ENCODE measurements around the gene PLCG2. TPM values are rescaled to one million over a fixed set of nuclear protein-coding genes. Genes with fewer than 3 reads are reported as not detected.

The PLCG2 gene
- total and polyA plus RNA-seq, 2 donors from 2014 or later: 50.7 to 55.6 TPM

DNA sequence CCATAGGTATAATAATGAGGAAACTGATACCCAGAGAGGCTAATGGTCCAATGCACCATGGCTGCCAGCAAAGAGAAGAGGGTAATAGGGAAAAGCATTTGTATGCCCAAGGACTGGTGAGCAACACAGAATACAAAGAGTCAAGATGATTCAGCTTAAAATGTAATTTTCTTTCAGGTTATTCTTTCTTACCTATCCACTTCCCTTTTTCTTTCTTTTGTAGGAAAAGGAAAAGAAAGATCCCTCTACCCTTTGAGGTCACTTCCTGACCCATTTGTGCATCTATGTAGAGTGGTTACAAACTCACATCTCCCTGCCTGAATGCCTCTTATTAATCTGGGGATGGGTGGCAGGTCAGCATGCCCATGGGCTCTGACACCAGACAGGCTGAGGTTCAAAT is 3.5 kb upstream of the PLCG2 start:
- peaks cover 0 to 4% (median 0%) of the 10 kb centered on the region in 3 donors for H3K4me1 ChIP-seq (ENCODE audit: control insufficient read depth in 2 of 3, insufficient read depth in 2 of 3, low read depth in 1 of 3, low read length in 3 of 3)
- H3K9ac ChIP-seq (ENCODE audit: low read length in 3 of 3): no peak overlapping the region
- TF ChIP-seq CTCF (IDR thresholded peaks at IDR 0.05; ENCODE audit: borderline replicate concordance, extremely low read depth, insufficient read depth): no peak
- H3K9me3 ChIP-seq (ENCODE audit: control insufficient read depth in 2 of 3, insufficient read depth in 1 of 3, low read length in 3 of 3): no peaks in the 10 kb centered on the region
- DNase-seq (no peak), FAIRE-seq (no peak)
- intact Hi-C loops (cut with DNase I): no loop called here
- no peak overlapping the region for H3K27ac ChIP-seq (ENCODE audit: low read depth in 2 of 2, low read length in 2 of 2)
- no peaks in the 10 kb centered on the region for H3K36me3 ChIP-seq (ENCODE audit: control insufficient read depth in 2 of 3, insufficient read depth in 3 of 3, low read length in 3 of 3)
- no peak overlapping the region for H3K4me3 ChIP-seq (ENCODE audit: low read length in 3 of 3)
- H3K27me3 ChIP-seq (ENCODE audit: control insufficient read depth, insufficient read depth, low read length): no peaks in the 10 kb centered on the region

GRCh38 chr16:81778231-81778630 is 860 bp upstream of the PLCG2 start:
- intact Hi-C loops (cut with DNase I): no loop called here
- Histone ChIP-seq H3K9ac (ENCODE audit: low read length in 3 of 3) (no peak overlapping the region), H3K27me3 (ENCODE audit: control insufficient read depth, insufficient read depth, low read length) (no peaks in the 10 kb centered on the region), H3K36me3 (ENCODE audit: control insufficient read depth in 2 of 3, insufficient read depth in 3 of 3, low read length in 3 of 3) (no peaks in the 10 kb centered on the region), H3K27ac (ENCODE audit: low read depth in 2 of 2, low read length in 2 of 2) (no peak overlapping the region), H3K9me3 (ENCODE audit: control insufficient read depth in 2 of 3, insufficient read depth in 1 of 3, low read length in 3 of 3) (no peaks in the 10 kb centered on the region), H3K4me1 (ENCODE audit: control insufficient read depth in 2 of 3, insufficient read depth in 2 of 3, low read depth in 1 of 3, low read length in 3 of 3) (peaks cover 0 to 10% (median 5%) of the 10 kb centered on the region in 3 donors), H3K4me3 (ENCODE audit: low read length in 3 of 3) (no peak overlapping the region)
- DNase-seq: no peak
- no peak for TF ChIP-seq CTCF (IDR thresholded peaks at IDR 0.05; ENCODE audit: borderline replicate concordance, extremely low read depth, insufficient read depth)
- no peak for FAIRE-seq

GRCh38 chr16:81779536-81780320 is 637 bp downstream of the PLCG2 start:
- peak overlapping the region; percentile 70 to 83 (median 74) for H3K4me3 ChIP-seq (ENCODE audit: low read length in 3 of 3)
- H3K27ac ChIP-seq (ENCODE audit: low read depth in 2 of 2, low read length in 2 of 2): peak overlapping the region; percentile 32 to 65
- H3K9ac ChIP-seq (ENCODE audit: low read length in 3 of 3): peak overlapping the region; percentile 36 to 70 (median 48)
- no peaks in the 10 kb centered on the region for H3K9me3 ChIP-seq (ENCODE audit: control insufficient read depth in 2 of 3, insufficient read depth in 1 of 3, low read length in 3 of 3)
- DNase-seq: peak; percentile 53 to 84 (median 63)
- peaks cover 3 to 20% (median 20%) of the 10 kb centered on the region in 3 donors for H3K4me1 ChIP-seq (ENCODE audit: control insufficient read depth in 2 of 3, insufficient read depth in 2 of 3, low read depth in 1 of 3, low read length in 3 of 3)
- FAIRE-seq: no peak
- H3K27me3 ChIP-seq (ENCODE audit: control insufficient read depth, insufficient read depth, low read length): no peaks in the 10 kb centered on the region
- intact Hi-C loops (cut with DNase I): no loop called here
- TF ChIP-seq CTCF (IDR thresholded peaks at IDR 0.05; ENCODE audit: borderline replicate concordance, extremely low read depth, insufficient read depth): no peak
- no peaks in the 10 kb centered on the region for H3K36me3 ChIP-seq (ENCODE audit: control insufficient read depth in 2 of 3, insufficient read depth in 3 of 3, low read length in 3 of 3)

All from kidney (tissue), 14 donors.